Keratinocyte (primary cell): ENCODE data around the gene PPP1R14B. TPM values are rescaled to one million over a fixed set of nuclear protein-coding genes. Genes with fewer than 3 reads are reported as not detected.

Experiments
- DNase-seq: peaks from one replicate; pipeline ENCODE4 v3.0.0-alpha.2; 2011; ENCODE audit warnings: low read depth, missing footprints, low spot score
- FAIRE-seq: peaks from 2 replicates; lab custom pipeline; 2011; peaks lifted over from hg19 to GRCh38; lab: Jason Lieb, UNC
- H2AFZ ChIP-seq: 2 replicates; pipeline ENCODE4 v1.6.0; 2012; ENCODE audit warnings: low read length, control low read depth, inconsistent platforms; ENCODE audit not compliant: control insufficient read depth
- H3K27ac ChIP-seq: 2 replicates; pipeline ENCODE4 v1.5.1; 2011; ENCODE audit warnings: low read length; ENCODE audit not compliant: control insufficient read depth, insufficient read depth
- H3K27me3 ChIP-seq: 3 replicates; pipeline ENCODE4 v1.6.0; 2011; ENCODE audit warnings: low read length; ENCODE audit not compliant: control insufficient read depth, insufficient read depth; ENCODE audit errors: extremely low read depth
- H3K36me3 ChIP-seq, 2 experiments: 2 replicates in 1 of 2; 3 replicates in 1 of 2; pipeline ENCODE4 v1.5.1; 2011; ENCODE audit warnings: low read length in 2 of 2, mild to moderate bottlenecking in 1 of 2; ENCODE audit not compliant: control insufficient read depth in 2 of 2, insufficient read depth in 2 of 2; ENCODE audit errors: extremely low read depth in 1 of 2
- H3K4me1 ChIP-seq: 3 replicates; pipeline ENCODE4 v1.5.1; 2011; ENCODE audit warnings: low read length; ENCODE audit not compliant: control insufficient read depth, insufficient read depth; ENCODE audit errors: extremely low read depth
- H3K4me2 ChIP-seq: 3 replicates; pipeline ENCODE4 v1.6.0; 2011; ENCODE audit warnings: low read depth, low read length; ENCODE audit not compliant: control insufficient read depth, insufficient read depth; ENCODE audit errors: extremely low read depth
- H3K4me3 ChIP-seq, 3 experiments: fragments of 200-600 bp in 1 of 3; sonication (generic) in 1 of 3; 2 replicates in 2 of 3; 3 replicates in 1 of 3; pipeline ENCODE4 v1.5.1; 2011 to 2016; ENCODE audit warnings: low read length in 3 of 3, mild to moderate bottlenecking in 3 of 3, control low read depth in 2 of 3, inconsistent platforms in 1 of 3, low read depth in 1 of 3, mixed read lengths in 1 of 3, mixed run types in 1 of 3, moderate library complexity in 1 of 3; ENCODE audit not compliant: control insufficient read depth in 2 of 3, insufficient read depth in 2 of 3; ENCODE audit errors: extremely low read depth in 1 of 3
- H3K79me2 ChIP-seq: 2 replicates; pipeline ENCODE4 v1.6.0; 2012; ENCODE audit warnings: low read length; ENCODE audit not compliant: control insufficient read depth, insufficient read depth
- H3K9ac ChIP-seq: 3 replicates; pipeline ENCODE4 v1.6.0; 2011; ENCODE audit warnings: low read length; ENCODE audit not compliant: control insufficient read depth, insufficient read depth; ENCODE audit errors: extremely low read depth
- H3K9me1 ChIP-seq: 3 replicates; pipeline ENCODE4 v1.6.0; 2011; ENCODE audit warnings: low read length; ENCODE audit not compliant: control insufficient read depth, insufficient read depth; ENCODE audit errors: extremely low read depth
- H3K9me3 ChIP-seq: 2 replicates; pipeline ENCODE4 v1.5.1; 2012; ENCODE audit warnings: low read depth, low read length; ENCODE audit not compliant: control insufficient read depth
- H4K20me1 ChIP-seq: 3 replicates; pipeline ENCODE4 v1.6.0; 2011; ENCODE audit warnings: low read length; ENCODE audit not compliant: control insufficient read depth, insufficient read depth; ENCODE audit errors: extremely low read depth
- CTCF ChIP-seq, 3 experiments: IDR thresholded peaks in 1 of 3; conservative IDR thresholded peaks in 1 of 3; optimal IDR thresholded peaks in 1 of 3; 2 replicates in 2 of 3; 3 replicates in 1 of 3; pipeline versions ENCODE3 to v1.5.1; 2011; ENCODE audit warnings: low read length in 3 of 3, mild to moderate bottlenecking in 3 of 3, moderate library complexity in 2 of 3, control low read depth in 1 of 3, inconsistent platforms in 1 of 3; ENCODE audit not compliant: insufficient read depth in 2 of 3; ENCODE audit errors: extremely low read depth in 1 of 3
- EZH2 ChIP-seq: IDR thresholded peaks from one replicate; pipeline ENCODE4 v1.6.1; 2012; ENCODE audit warnings: inconsistent platforms, mild to moderate bottlenecking, low read length, moderate library complexity
- dilution Hi-C: fragments of 300-500 bp; cut with MboI; formaldehyde crosslinking; loops from one replicate; pipeline ENCODE4 v1.7.0; 2020; ENCODE audit warnings: low sequenced_read_pairs; ENCODE audit not compliant: extremely low pct_ligation_motif_present
- polyA plus RNA-seq, 5 experiments: library from polyadenylated mRNA; depleted of rRNA in 3 of 5; stranded (reverse) in 3 of 5; stranded (forward) in 1 of 5; unstranded in 1 of 5; fragments of >200 nt; gene quantifications; 1 replicate in 1 of 5; 2 replicates in 3 of 5; 3 replicates in 1 of 5; pipeline versions ENCODE4 v1.2.1 to v1.2.3, GENCODE V29; 2011 to 2012; ENCODE audit warnings: missing spikeins in 2 of 5, low read depth in 1 of 5, low replicate concordance in 1 of 5

The PPP1R14B gene
- polyA plus RNA-seq, 1 donor (not counting 4 experiments of a cell fraction or from before 2014, with no cell fraction given) = 208 TPM

GRCh38 chr11:64275031-64275800 is 28.5 kb upstream of the PPP1R14B start:
- H3K9ac ChIP-seq = no peak overlapping the region

GRCh38 chr11:64269540-64270220 is 22.9 kb upstream of the PPP1R14B start:
- peak overlapping the region; percentile 87 for H3K4me2 ChIP-seq
- H4K20me1 ChIP-seq = no peaks in the 10 kb centered on the region
- H3K9ac ChIP-seq = peak overlapping the region; percentile 72
- peak; percentile 97 for DNase-seq
- TF ChIP-seq CTCF (optimal IDR thresholded peaks at IDR 0.05 in 1 of 3, IDR thresholded peaks at IDR 0.05 in 1 of 3, conservative IDR thresholded peaks at IDR 0.05 in 1 of 3; ENCODE audit: extremely low read depth in 1 of 3, insufficient read depth in 2 of 3, low read length in 3 of 3) (no peak), EZH2 (no peak)
- no peak overlapping the region for H2AFZ ChIP-seq
- no peaks in the 10 kb centered on the region for H3K9me1 ChIP-seq
- peak overlapping the region; percentile 35 to 76 (median 70) for H3K4me3 ChIP-seq
- no peaks in the 10 kb centered on the region for H3K9me3 ChIP-seq
- dilution Hi-C loops = no loop called here
- no peaks in the 10 kb centered on the region for H3K27me3 ChIP-seq
- peaks cover 55% of the 10 kb centered on the region for H3K4me1 ChIP-seq
- peak overlapping the region; percentile 78 for H3K27ac ChIP-seq
- H3K36me3 ChIP-seq = peaks cover 10 to 27% of the 10 kb centered on the region in 2 experiments
- no peaks in the 10 kb centered on the region for H3K79me2 ChIP-seq
- FAIRE-seq = no peak

More at GRCh38 chr11:64275031-64275800, 28.5 kb upstream of the PPP1R14B start:
- no peak overlapping the region for H3K27ac ChIP-seq
- H3K9me3 ChIP-seq = no peaks in the 10 kb centered on the region
- DNase-seq (no peak), FAIRE-seq (no peak)
- H3K4me2 ChIP-seq = no peak overlapping the region
- peaks cover 6 to 9% of the 10 kb centered on the region in 2 experiments for H3K36me3 ChIP-seq
- no peaks in the 10 kb centered on the region for H3K9me1 ChIP-seq
- H3K4me1 ChIP-seq = peaks cover 31% of the 10 kb centered on the region
- H3K27me3 ChIP-seq = no peaks in the 10 kb centered on the region
- H3K79me2 ChIP-seq = peaks cover 7% of the 10 kb centered on the region
- TF ChIP-seq EZH2 (no peak), CTCF (optimal IDR thresholded peaks at IDR 0.05 in 1 of 3, IDR thresholded peaks at IDR 0.05 in 1 of 3, conservative IDR thresholded peaks at IDR 0.05 in 1 of 3; ENCODE audit: extremely low read depth in 1 of 3, insufficient read depth in 2 of 3, low read length in 3 of 3) (no peak)
- no peak overlapping the region for H2AFZ ChIP-seq
- no peaks in the 10 kb centered on the region for H4K20me1 ChIP-seq
- no peak overlapping the region for H3K4me3 ChIP-seq
- dilution Hi-C loops = no loop called here
